ENCODE data around the gene RNF19B.

RNF19B gene

GRCh38 chr1:33007190-33008050 lies 42.8 kb upstream of the RNF19B start:
- H3K4me3 ChIP-seq (ENCODE audit: low read depth, low read length), result no peak overlapping the region
- TF ChIP-seq CTCF (IDR thresholded peaks at IDR 0.05; ENCODE audit: low read depth, low read length), result peak; percentile 68

DNA sequence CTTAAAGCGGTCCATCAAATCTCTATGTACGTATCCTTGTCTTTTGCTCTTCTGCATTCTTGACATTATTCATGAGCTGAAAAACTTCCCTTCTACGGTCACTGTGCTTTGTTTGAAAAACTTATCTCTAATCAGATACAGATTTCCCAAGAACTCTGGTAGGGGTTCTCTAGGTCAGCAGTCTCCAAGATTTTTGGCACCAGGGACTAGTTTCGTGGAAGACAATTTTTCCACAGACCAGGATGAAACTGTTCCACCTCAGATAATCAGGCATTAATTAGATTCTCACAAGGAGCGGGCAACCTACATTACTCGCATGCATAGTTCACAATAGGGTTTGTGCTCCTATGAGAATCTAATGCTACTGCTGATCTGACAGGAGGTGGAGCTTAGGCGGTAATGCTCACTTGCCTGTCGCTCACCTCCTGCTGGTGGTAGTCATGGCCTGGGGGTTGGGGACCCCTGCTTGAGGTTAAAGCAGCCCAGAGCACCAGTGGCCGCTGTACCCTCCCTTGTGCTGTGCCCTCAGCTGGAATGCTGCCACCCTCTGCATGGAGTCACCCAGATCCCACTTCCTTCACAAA lies 41.3 kb upstream of the RNF19B start:
- no peak overlapping the region for H3K4me3 ChIP-seq (ENCODE audit: low read depth, low read length)
- TF ChIP-seq CTCF (IDR thresholded peaks at IDR 0.05; ENCODE audit: low read depth, low read length), result no peak

GRCh38 chr1:33005117-33005837 lies 40.7 kb upstream of the RNF19B start:
- TF ChIP-seq CTCF (IDR thresholded peaks at IDR 0.05; ENCODE audit: low read depth, low read length), result no peak
- no peak overlapping the region for H3K4me3 ChIP-seq (ENCODE audit: low read depth, low read length)

DNA sequence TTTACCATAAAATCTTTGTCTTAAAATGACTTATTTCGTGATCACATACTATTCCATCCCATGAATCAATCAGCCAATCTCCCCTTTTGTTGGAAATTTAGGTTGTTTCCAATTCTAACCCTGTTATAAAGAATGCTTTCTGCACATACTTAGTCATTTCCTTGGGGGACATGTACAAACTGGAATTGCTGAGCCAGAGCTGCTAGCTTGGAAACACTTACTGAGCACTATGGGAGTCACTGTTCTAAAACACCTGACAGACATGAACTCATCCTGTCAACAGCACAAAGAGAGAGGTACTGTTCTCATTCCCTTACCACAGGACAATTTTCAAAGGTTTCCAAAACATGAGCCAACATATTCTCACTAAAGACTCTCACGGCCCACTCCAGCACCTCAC lies 40.0 kb upstream of the RNF19B start:
- H3K4me3 ChIP-seq (ENCODE audit: low read depth, low read length), result no peak overlapping the region
- TF ChIP-seq CTCF (IDR thresholded peaks at IDR 0.05; ENCODE audit: low read depth, low read length), result no peak

DNA sequence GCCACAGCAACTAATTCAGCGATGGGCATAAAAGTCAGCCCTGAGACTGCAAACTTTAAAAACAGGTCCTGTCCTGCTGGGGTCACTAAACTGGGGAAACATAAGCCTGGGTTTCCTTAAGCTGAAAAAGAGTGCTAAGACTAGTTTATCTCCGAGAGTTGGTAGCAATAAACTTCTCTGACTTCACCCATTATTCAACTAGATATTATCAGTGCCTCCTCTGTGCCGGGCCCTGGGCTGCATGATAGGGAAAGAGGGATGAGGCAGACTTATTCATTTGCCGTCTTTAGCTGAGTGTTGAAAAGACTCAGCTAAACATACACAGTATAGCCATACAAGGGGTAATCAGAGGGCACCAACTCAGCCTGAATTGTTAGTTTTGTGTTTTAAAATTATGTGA lies 39.0 kb upstream of the RNF19B start:
- no peak overlapping the region for H3K4me3 ChIP-seq (ENCODE audit: low read depth, low read length)
- no peak for TF ChIP-seq CTCF (IDR thresholded peaks at IDR 0.05; ENCODE audit: low read depth, low read length)

GRCh38 chr1:33002006-33002405 lies 37.4 kb upstream of the RNF19B start:
- no peak for TF ChIP-seq CTCF (IDR thresholded peaks at IDR 0.05; ENCODE audit: low read depth, low read length)
- H3K4me3 ChIP-seq (ENCODE audit: low read depth, low read length), result no peak overlapping the region

- no peak for TF ChIP-seq CTCF (IDR thresholded peaks at IDR 0.05; ENCODE audit: low read depth, low read length)
- H3K4me3 ChIP-seq (ENCODE audit: low read depth, low read length), result no peak overlapping the region
These were observed 36.7 kb upstream of the RNF19B start for GRCh38 chr1:33001282-33001681.

Data from WI38 (cell line).